Measurements from ENCODE around the gene FGFRL1. TPM values are rescaled to one million over a fixed set of nuclear protein-coding genes. Genes with fewer than 3 reads are reported as not detected.

The FGFRL1 gene
- total RNA-seq, 1 donor from 2014 or later, result 5.2 TPM

- peaks cover 7% of the 10 kb centered on the region for H3K27me3 Mint-ChIP-seq (ENCODE audit: unreplicated experiment)
Measured at GRCh38 chr4:1015746-1016145, 4.3 kb downstream of the FGFRL1 start.

DNA sequence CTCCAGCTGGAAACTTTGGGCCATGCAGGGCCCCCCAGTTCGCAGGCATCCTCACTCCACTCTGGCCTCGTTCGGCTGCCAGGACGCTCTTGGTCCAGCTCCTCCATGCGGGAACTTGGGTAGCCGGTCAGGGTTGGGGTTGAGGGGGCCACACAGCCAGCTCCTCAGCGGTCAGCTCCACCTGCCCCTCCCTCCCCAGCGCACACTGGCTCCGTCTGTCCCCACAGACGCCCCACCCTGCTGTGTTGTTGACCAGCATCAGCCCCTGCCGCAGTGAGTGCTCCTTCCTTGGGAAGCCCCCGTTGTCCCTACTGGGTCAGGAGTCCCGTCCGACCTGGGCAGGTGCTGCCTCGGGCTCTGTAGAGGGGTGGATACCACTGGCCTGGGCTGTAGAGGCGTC, 5.8 kb downstream of the FGFRL1 start:
- no peaks in the 10 kb centered on the region for H3K9me3 Mint-ChIP-seq (ENCODE audit: unreplicated experiment)
- H3K27ac Mint-ChIP-seq (ENCODE audit: unreplicated experiment), result no peak overlapping the region
- no peak for DNase-seq (ENCODE audit: low spot score)
- H3K36me3 Mint-ChIP-seq (ENCODE audit: low read depth, unreplicated experiment), result no peaks in the 10 kb centered on the region
- no peaks in the 10 kb centered on the region for H3K4me1 Mint-ChIP-seq (ENCODE audit: unreplicated experiment)
- peaks cover 7% of the 10 kb centered on the region for H3K27me3 Mint-ChIP-seq (ENCODE audit: unreplicated experiment)
- H3K4me3 Mint-ChIP-seq (ENCODE audit: unreplicated experiment), result no peak overlapping the region
- TF ChIP-seq CTCF (IDR thresholded peaks at IDR 0.05; ENCODE audit: unreplicated experiment), result no peak

More at GRCh38 chr4:1015746-1016145, 4.3 kb downstream of the FGFRL1 start:
- no peak for DNase-seq (ENCODE audit: low spot score)
- H3K27ac Mint-ChIP-seq (ENCODE audit: unreplicated experiment), result no peak overlapping the region
- TF ChIP-seq CTCF (IDR thresholded peaks at IDR 0.05; ENCODE audit: unreplicated experiment), result no peak
- no peaks in the 10 kb centered on the region for H3K9me3 Mint-ChIP-seq (ENCODE audit: unreplicated experiment)
- H3K4me1 Mint-ChIP-seq (ENCODE audit: unreplicated experiment), result no peaks in the 10 kb centered on the region
- H3K4me3 Mint-ChIP-seq (ENCODE audit: unreplicated experiment), result no peak overlapping the region
- H3K36me3 Mint-ChIP-seq (ENCODE audit: low read depth, unreplicated experiment), result no peaks in the 10 kb centered on the region

- H3K9me3 Mint-ChIP-seq (ENCODE audit: unreplicated experiment), result no peaks in the 10 kb centered on the region
- H3K36me3 Mint-ChIP-seq (ENCODE audit: low read depth, unreplicated experiment), result no peaks in the 10 kb centered on the region
Measured at GRCh38 chr4:1017706-1018105, 6.3 kb downstream of the FGFRL1 start.

GRCh38 chr4:1018147-1019020, 7.0 kb downstream of the FGFRL1 start:
- DNase-seq (ENCODE audit: low spot score), result no peak
- Mint-ChIP-seq H3K27ac (ENCODE audit: unreplicated experiment) (no peak overlapping the region), H3K4me1 (ENCODE audit: unreplicated experiment) (no peaks in the 10 kb centered on the region), H3K4me3 (ENCODE audit: unreplicated experiment) (no peak overlapping the region), H3K27me3 (ENCODE audit: unreplicated experiment) (peaks cover 7% of the 10 kb centered on the region), H3K36me3 (ENCODE audit: low read depth, unreplicated experiment) (no peaks in the 10 kb centered on the region), H3K9me3 (ENCODE audit: unreplicated experiment) (no peaks in the 10 kb centered on the region)
- no peak for TF ChIP-seq CTCF (IDR thresholded peaks at IDR 0.05; ENCODE audit: unreplicated experiment)

More at GRCh38 chr4:1017706-1018105, 6.3 kb downstream of the FGFRL1 start:
- H3K4me1 Mint-ChIP-seq (ENCODE audit: unreplicated experiment), result no peaks in the 10 kb centered on the region
- no peak overlapping the region for H3K27ac Mint-ChIP-seq (ENCODE audit: unreplicated experiment)
- no peak for TF ChIP-seq CTCF (IDR thresholded peaks at IDR 0.05; ENCODE audit: unreplicated experiment)
- no peak overlapping the region for H3K4me3 Mint-ChIP-seq (ENCODE audit: unreplicated experiment)
- DNase-seq (ENCODE audit: low spot score), result no peak
- peaks cover 7% of the 10 kb centered on the region for H3K27me3 Mint-ChIP-seq (ENCODE audit: unreplicated experiment)

GRCh38 chr4:1019320-1019719, 7.9 kb downstream of the FGFRL1 start:
- no peak for TF ChIP-seq CTCF (IDR thresholded peaks at IDR 0.05; ENCODE audit: unreplicated experiment)
- Mint-ChIP-seq H3K27me3 (ENCODE audit: unreplicated experiment) (peaks cover 1% of the 10 kb centered on the region), H3K36me3 (ENCODE audit: low read depth, unreplicated experiment) (no peaks in the 10 kb centered on the region), H3K27ac (ENCODE audit: unreplicated experiment) (no peak overlapping the region), H3K9me3 (ENCODE audit: unreplicated experiment) (no peaks in the 10 kb centered on the region), H3K4me1 (ENCODE audit: unreplicated experiment) (no peaks in the 10 kb centered on the region), H3K4me3 (ENCODE audit: unreplicated experiment) (no peak overlapping the region)
- no peak for DNase-seq (ENCODE audit: low spot score)

All from endothelial cell (in vitro differentiated cells).